Tibial nerve (tissue), 3 donors: Measurements from ENCODE around the gene PRG2.

Source experiments
- CTCF ChIP-seq, 5 experiments: fragments of 200-600 bp in 3 of 5; fragments of 450-650 bp in 2 of 5; sonication (generic) in 3 of 5; IDR thresholded peaks; one replicate each; pipeline ENCODE4 v1.5.1; 2016 to 2019; ENCODE audit warnings: antibody characterized with exemption in 5 of 5, mild to moderate bottlenecking in 3 of 5, moderate library complexity in 2 of 5
- POLR2A ChIP-seq, 2 donors: fragments of 450-650 bp; IDR thresholded peaks; one replicate each; pipeline ENCODE4 v1.6.1; 2017; ENCODE audit warnings: antibody characterized with exemption in 2 of 2, mild to moderate bottlenecking in 2 of 2, moderate library complexity in 2 of 2

- no peak for TF ChIP-seq CTCF (IDR thresholded peaks at IDR 0.05)
- TF ChIP-seq POLR2A (IDR thresholded peaks at IDR 0.05), result no peak
These were observed at the start of gene PRG2 for GRCh38 chr11:57390535-57390934.
